ENCODE measurements around the gene ZFR2.
A peak's percentile ranks its signal among the peaks of the same experiment; 100 is the strongest.

The ZFR2 gene

GRCh38 chr19:3798137-3798536 is 70.7 kb downstream of the ZFR2 start:
- H3K27ac ChIP-seq (ENCODE audit: low read length) = peak overlapping the region; percentile 61
- no peak overlapping the region for H3K9ac ChIP-seq (ENCODE audit: low read depth, low read length)
- DNase-seq (peak; percentile 82), ATAC-seq (ENCODE audit: insufficient read depth, low read depth) (peak; percentile 97)
- no peak for TF ChIP-seq EZH2 (IDR thresholded peaks at IDR 0.05; ENCODE audit: borderline replicate concordance, low read depth, low read length, severe bottlenecking)
- peak; percentile 47 for TF ChIP-seq CTCF (IDR thresholded peaks at IDR 0.05; ENCODE audit: borderline replicate concordance, extremely low read depth, low read length, poor library complexity, severe bottlenecking)
- no peaks in the 10 kb centered on the region for H3K79me2 ChIP-seq (ENCODE audit: insufficient read depth, low read length)
- H3K9me3 ChIP-seq (ENCODE audit: insufficient read depth, low read length, severe bottlenecking) = peaks cover 5% of the 10 kb centered on the region
- H3K36me3 ChIP-seq (ENCODE audit: insufficient read depth, low read length) = no peaks in the 10 kb centered on the region
- H3K27me3 ChIP-seq (ENCODE audit: insufficient read depth, low read length, poor library complexity) = no peaks in the 10 kb centered on the region
- H3K4me1 ChIP-seq (ENCODE audit: insufficient read depth, low read length) = peaks cover 20% of the 10 kb centered on the region
- H3K4me3 ChIP-seq (ENCODE audit: low read depth in 1 of 2, low read length in 2 of 2) = no peak overlapping the region
- no peak overlapping the region for H2AFZ ChIP-seq (ENCODE audit: low read depth, low read length)
- no peaks in the 10 kb centered on the region for H4K20me1 ChIP-seq (ENCODE audit: insufficient read depth, low read length)
- peak overlapping the region; percentile 41; the same call in 1 of the 2 replicates for H3K4me2 ChIP-seq (ENCODE audit: insufficient read depth, low read length)

- H2AFZ ChIP-seq (ENCODE audit: low read depth, low read length) = no peak overlapping the region
- H3K4me1 ChIP-seq (ENCODE audit: insufficient read depth, low read length) = peaks cover 20% of the 10 kb centered on the region
- DNase-seq = no peak
- no peaks in the 10 kb centered on the region for H4K20me1 ChIP-seq (ENCODE audit: insufficient read depth, low read length)
- no peak overlapping the region for H3K9ac ChIP-seq (ENCODE audit: low read depth, low read length)
- TF ChIP-seq CTCF (IDR thresholded peaks at IDR 0.05; ENCODE audit: borderline replicate concordance, extremely low read depth, low read length, poor library complexity, severe bottlenecking) = no peak
- no peak for TF ChIP-seq EZH2 (IDR thresholded peaks at IDR 0.05; ENCODE audit: borderline replicate concordance, low read depth, low read length, severe bottlenecking)
- no peaks in the 10 kb centered on the region for H3K36me3 ChIP-seq (ENCODE audit: insufficient read depth, low read length)
- no peak for ATAC-seq (ENCODE audit: insufficient read depth, low read depth)
- H3K79me2 ChIP-seq (ENCODE audit: insufficient read depth, low read length) = no peaks in the 10 kb centered on the region
- no peaks in the 10 kb centered on the region for H3K27me3 ChIP-seq (ENCODE audit: insufficient read depth, low read length, poor library complexity)
- H3K9me3 ChIP-seq (ENCODE audit: insufficient read depth, low read length, severe bottlenecking) = peaks cover 5% of the 10 kb centered on the region
- H3K4me3 ChIP-seq (ENCODE audit: low read depth in 1 of 2, low read length in 2 of 2) = no peak overlapping the region
- no peak overlapping the region for H3K27ac ChIP-seq (ENCODE audit: low read length)
- no peak overlapping the region for H3K4me2 ChIP-seq (ENCODE audit: insufficient read depth, low read length)
These were observed 72.5 kb downstream of the ZFR2 start for GRCh38 chr19:3796358-3796757.

GRCh38 chr19:3793799-3794198 is 75.0 kb downstream of the ZFR2 start:
- ATAC-seq (ENCODE audit: insufficient read depth, low read depth) = no peak
- Histone ChIP-seq H3K4me3 (ENCODE audit: low read depth in 1 of 2, low read length in 2 of 2) (no peak overlapping the region), H3K27me3 (ENCODE audit: insufficient read depth, low read length, poor library complexity) (no peaks in the 10 kb centered on the region), H4K20me1 (ENCODE audit: insufficient read depth, low read length) (no peaks in the 10 kb centered on the region), H3K27ac (ENCODE audit: low read length) (no peak overlapping the region), H3K4me1 (ENCODE audit: insufficient read depth, low read length) (peaks cover 15% of the 10 kb centered on the region), H3K9me3 (ENCODE audit: insufficient read depth, low read length, severe bottlenecking) (peaks cover 5% of the 10 kb centered on the region), H3K79me2 (ENCODE audit: insufficient read depth, low read length) (no peaks in the 10 kb centered on the region), H3K4me2 (ENCODE audit: insufficient read depth, low read length) (no peak overlapping the region), H2AFZ (ENCODE audit: low read depth, low read length) (no peak overlapping the region), H3K9ac (ENCODE audit: low read depth, low read length) (no peak overlapping the region), H3K36me3 (ENCODE audit: insufficient read depth, low read length) (no peaks in the 10 kb centered on the region)
- TF ChIP-seq EZH2 (IDR thresholded peaks at IDR 0.05; ENCODE audit: borderline replicate concordance, low read depth, low read length, severe bottlenecking) (no peak), CTCF (IDR thresholded peaks at IDR 0.05; ENCODE audit: borderline replicate concordance, extremely low read depth, low read length, poor library complexity, severe bottlenecking) (no peak)
- no peak for DNase-seq

- H3K27me3 ChIP-seq (ENCODE audit: insufficient read depth, low read length, poor library complexity) = no peaks in the 10 kb centered on the region
- no peaks in the 10 kb centered on the region for H3K4me1 ChIP-seq (ENCODE audit: insufficient read depth, low read length)
- H2AFZ ChIP-seq (ENCODE audit: low read depth, low read length) = no peak overlapping the region
- H3K79me2 ChIP-seq (ENCODE audit: insufficient read depth, low read length) = no peaks in the 10 kb centered on the region
- no peak for ATAC-seq (ENCODE audit: insufficient read depth, low read depth)
- no peaks in the 10 kb centered on the region for H3K36me3 ChIP-seq (ENCODE audit: insufficient read depth, low read length)
- no peak overlapping the region for H3K9ac ChIP-seq (ENCODE audit: low read depth, low read length)
- no peak for DNase-seq
- H3K4me3 ChIP-seq (ENCODE audit: low read depth in 1 of 2, low read length in 2 of 2) = no peak overlapping the region
- no peaks in the 10 kb centered on the region for H4K20me1 ChIP-seq (ENCODE audit: insufficient read depth, low read length)
- peaks cover 5% of the 10 kb centered on the region for H3K9me3 ChIP-seq (ENCODE audit: insufficient read depth, low read length, severe bottlenecking)
- no peak for TF ChIP-seq CTCF (IDR thresholded peaks at IDR 0.05; ENCODE audit: borderline replicate concordance, extremely low read depth, low read length, poor library complexity, severe bottlenecking)
- no peak overlapping the region for H3K4me2 ChIP-seq (ENCODE audit: insufficient read depth, low read length)
- H3K27ac ChIP-seq (ENCODE audit: low read length) = no peak overlapping the region
These were observed 76.7 kb downstream of the ZFR2 start for GRCh38 chr19:3792114-3792513.

Data from DND-41 (cell line).